SIG-M5 (cell line): ENCODE data around the gene AKT1S1.

Experiments used
- DNase-seq: peaks from one replicate; lab custom pipeline; 2025; lab: John Stamatoyannopoulos, UW

Gene AKT1S1

GRCh38 chr19:49907745-49908446 is 30.7 kb upstream of the AKT1S1 start:
- no peak for DNase-seq

DNA sequence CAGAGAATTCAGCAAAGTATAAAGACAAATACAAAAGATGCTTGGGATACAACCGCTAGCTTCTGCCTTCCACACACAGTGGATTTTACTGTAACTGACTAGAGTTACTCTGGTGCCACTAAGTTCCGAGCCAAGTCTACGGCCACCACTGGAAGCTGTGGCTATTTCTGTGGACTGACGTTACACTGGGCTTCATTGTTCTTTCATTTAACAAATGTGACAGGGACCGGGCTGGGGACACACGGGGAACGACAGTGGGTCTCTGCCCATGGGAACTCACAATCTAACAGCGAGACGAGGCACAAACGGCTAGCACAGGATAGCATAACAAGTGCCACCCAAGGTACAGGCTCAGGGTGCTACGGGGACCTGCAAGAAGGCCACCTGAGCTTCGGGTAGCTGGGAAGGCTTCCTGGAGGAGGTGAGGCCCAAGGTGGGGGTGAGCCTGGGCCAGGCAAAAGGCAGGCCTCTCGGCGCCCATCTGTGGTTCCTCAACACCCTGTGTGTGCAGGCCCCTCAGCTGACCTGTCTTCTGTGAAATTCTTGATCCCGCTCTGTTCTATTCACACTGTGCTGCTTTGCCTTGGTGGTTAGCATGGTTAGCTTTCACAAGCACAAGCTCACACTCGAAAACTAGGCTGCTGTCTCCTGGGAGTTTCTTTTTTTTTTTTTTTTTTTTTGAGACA is 29.9 kb upstream of the AKT1S1 start:
- DNase-seq = no peak

- DNase-seq = no peak
These were observed 27.0 kb upstream of the AKT1S1 start for GRCh38 chr19:49904136-49904535.

DNA sequence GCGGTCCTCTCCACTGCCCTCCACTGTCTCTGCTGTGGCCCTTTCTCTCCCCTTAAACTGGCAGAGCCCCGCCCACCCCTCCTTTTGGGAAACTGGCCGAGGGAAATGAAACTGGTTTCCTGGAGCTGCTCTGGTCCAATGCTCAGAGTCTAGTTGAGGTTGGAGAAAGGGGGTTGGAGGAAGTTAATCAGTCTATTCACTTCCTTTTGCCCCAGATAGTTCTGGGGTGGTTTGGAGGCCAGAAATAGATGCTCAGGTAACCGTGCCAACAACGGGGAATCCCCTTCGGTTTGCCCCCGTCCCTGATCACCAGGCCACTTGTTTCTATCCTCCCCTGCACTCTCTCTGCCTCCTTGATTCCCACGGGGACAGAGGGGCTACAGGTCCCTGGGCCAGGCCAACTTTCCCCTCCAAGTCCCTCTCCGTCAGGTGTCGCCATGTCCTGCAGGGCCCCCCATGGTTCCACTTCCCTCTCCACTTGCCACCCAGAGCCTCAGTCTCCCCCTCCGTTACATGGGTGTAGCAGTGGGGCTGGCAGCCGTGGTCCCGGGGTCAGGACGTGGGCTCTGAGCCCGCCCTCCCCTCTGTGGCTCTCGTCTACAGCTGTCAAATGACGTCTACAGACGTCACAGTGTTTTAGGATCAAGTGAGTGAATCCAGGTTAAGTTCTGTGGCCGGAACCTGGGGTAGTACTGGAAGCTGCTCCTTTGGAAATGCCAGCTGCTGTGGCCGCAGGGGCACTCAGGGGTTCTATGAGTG is 19.9 kb upstream of the AKT1S1 start, which contains the start of gene IL4I1:
Gene IL4I1, minus strand, starts transcription at position 25 of the 759 bp plus-strand sequence. CDS start 727 bp downstream, outside the sequence.
- DNase-seq = peak; percentile 53

- no peak for DNase-seq
These were observed 18.6 kb upstream of the AKT1S1 start for GRCh38 chr19:49895566-49896297.

DNA sequence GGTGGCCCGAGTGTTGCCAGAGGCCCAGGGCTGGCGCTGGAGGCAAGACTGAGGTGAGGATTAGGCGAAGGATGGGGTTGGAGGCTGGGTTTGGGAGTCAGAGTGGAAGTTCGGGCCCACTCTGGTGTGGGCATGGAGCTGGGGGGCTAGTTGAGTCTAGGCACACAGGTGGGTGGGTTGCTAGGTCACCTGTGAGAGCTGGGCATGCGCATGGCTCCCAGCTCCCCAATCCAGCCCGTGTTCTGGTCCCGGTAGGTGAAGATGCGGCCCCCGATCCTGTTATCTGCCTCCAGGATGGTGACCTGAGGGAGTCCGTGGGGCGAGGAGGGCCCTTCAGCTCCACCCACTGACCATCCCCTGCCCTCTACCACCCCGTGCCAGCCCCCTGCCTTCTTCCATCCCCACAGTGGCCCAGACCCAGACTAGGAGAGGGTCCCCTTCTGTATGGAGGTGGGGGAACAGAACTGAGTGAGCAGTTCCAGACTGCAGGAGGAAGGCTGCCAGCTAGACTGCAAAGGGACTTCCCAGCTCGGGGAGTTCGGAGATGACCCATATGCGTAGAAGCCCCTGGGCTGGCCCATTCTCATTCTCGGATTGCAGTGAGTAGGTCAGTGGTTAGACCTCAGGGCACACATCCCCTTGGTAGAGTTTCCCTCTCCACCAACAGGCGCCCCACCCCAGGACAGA is 17.9 kb upstream of the AKT1S1 start:
- no peak for DNase-seq

DNA sequence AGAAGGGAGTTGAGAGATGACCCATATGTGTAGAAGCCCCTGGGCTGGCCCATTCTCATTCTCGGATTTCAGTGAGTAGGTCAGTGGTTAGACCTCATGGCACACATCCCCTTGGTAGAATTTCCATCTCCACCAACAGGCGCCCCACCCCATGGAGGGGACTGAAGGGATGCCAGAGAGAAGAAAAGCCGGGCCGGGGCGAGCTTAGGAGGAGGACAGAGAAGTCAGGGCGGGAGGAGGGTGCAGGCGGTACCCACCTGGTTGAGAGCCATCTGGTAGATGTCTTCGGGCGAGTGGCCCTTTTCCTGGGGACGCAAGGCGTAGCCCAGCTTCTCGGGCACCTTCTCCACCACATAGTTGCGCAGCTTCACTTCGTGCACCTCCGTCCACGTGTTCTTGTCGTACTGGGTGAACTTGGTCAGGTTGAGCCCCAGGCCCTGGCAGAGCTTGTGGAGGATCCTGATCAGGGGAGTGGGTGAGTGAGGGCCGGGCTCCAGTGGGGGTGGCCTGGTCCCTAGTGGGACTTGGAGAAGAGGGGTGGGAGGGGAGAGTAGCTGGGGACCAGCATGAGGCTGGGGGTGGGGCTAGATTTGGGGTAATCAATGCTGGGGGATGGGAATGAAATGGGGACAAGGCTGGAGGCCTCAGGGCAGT is 17.0 kb upstream of the AKT1S1 start:
- DNase-seq = no peak

GRCh38 chr19:49892716-49893115 is 15.6 kb upstream of the AKT1S1 start:
- DNase-seq = no peak

DNA sequence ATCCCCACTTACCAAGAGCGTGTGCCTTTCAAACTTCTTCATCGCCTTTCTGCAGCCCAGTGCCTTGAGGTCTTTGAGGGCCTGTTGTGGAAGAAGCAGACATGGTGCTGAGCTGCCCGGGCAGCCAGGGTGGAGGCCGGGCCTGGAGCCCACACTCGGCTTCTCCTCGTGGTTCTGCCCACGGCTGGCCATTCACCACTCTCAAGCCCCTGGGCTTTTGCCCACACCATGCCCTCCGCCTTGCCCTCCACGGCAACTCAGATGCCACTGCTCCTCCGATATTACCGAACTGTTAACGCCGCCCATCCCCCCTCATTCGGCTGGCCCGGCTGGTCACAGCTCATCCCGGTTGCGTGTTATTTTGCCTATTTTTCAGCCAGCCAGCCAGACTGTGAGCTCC is 14.2 kb upstream of the AKT1S1 start:
- no peak for DNase-seq

GRCh38 chr19:49890349-49891311 is 13.5 kb upstream of the AKT1S1 start:
- no peak for DNase-seq

- DNase-seq = no peak
These were observed 12.7 kb upstream of the AKT1S1 start for GRCh38 chr19:49889687-49890348.

DNA sequence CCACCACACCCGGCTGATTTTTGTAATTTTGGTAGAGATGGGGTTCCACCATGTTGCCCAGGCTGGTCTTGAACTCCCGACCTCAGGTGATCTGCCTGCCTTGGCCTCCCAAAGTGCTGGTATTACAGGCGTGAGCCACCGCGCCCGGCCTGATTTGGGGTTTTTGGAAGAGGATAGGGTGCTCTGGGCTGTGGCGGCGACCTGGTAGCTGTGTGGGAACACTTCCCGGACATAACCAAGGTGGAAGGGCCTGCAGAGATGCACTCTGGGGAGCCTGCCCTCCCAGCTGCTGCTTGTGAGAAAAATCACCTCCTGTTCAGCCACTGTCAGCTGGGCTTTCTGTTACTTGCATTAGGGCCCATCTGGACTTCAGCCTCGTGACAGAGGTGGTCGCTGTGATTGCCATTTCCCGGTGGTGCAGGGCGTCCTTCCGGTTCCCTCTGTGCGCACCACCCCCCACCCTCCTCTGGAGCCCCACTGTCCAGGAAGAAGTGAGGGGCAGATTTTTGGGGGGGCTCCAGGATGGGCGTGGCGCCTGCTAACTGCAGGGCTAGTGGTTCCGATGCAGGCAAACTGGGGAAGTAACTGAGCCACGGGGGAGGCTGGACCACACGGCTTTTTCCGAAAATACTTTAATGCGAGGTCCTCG is 12.0 kb upstream of the AKT1S1 start:
- no peak for DNase-seq

- DNase-seq = no peak
These were observed 11.3 kb upstream of the AKT1S1 start for GRCh38 chr19:49888510-49888824.

- DNase-seq = no peak
These were observed 10.7 kb upstream of the AKT1S1 start for GRCh38 chr19:49887665-49888509.

DNA sequence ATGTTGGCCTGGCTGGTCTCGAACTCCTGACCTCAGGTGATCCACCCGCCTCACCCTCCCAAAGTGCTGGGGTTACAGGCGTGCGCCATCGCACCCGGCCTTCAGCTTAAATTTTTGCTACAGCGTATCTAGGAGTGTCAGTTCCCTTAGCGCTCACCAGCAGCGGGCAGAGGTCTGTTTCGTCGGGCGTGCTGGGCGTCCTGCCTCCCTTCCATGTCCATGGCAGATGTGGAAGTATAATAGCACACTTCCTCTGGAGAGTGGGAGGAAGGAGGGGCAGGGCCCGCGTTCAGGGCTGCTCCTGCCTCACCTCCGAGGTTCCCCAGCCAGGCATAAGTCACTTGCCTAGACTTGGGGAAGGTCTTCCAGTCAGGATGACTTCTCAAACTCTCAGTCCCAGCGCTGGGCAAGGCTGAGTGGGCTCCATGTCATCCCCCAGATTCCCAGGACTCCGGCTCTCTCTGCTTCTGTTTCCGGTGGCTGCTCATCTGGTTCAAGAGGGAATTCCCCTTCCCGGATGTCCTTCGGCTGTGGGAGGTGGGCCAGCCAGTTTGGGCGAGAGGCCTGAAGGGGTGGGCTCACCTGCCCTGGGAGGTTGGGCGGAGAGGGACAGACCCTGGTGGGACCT is 10.0 kb upstream of the AKT1S1 start:
- no peak for DNase-seq

- DNase-seq = no peak
These were observed 7.6 kb upstream of the AKT1S1 start for GRCh38 chr19:49884760-49885159.

DNA sequence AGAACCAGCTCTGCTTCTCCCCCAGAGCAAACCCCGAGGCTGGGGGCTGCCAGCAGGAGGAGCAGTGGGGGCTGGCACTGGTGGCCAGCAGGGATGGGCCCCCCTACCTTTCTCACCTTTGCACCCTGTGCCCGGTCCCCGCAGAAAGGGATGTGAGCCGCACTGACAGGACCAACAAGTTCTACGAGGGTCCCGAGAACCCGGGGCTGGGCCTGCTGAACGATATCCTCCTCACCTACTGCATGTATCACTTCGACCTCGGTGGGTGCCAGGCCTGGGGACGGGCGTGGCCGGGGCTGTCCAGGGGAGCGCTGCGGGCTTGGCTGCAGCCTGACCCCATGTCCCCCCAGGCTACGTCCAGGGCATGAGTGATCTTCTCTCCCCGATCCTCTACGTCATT is 7.0 kb upstream of the AKT1S1 start:
- DNase-seq = no peak

- no peak for DNase-seq
These were observed 5.9 kb upstream of the AKT1S1 start for GRCh38 chr19:49883094-49883493.
